ENCODE results near the gene HADH. TPM values are rescaled to one million over a fixed set of nuclear protein-coding genes. Genes with fewer than 3 reads are reported as not detected.
A peak's percentile ranks its signal among the peaks of the same experiment; 100 is the strongest.

The HADH gene
- polyA plus RNA-seq, 1 experiment = 22.6 TPM

DNA sequence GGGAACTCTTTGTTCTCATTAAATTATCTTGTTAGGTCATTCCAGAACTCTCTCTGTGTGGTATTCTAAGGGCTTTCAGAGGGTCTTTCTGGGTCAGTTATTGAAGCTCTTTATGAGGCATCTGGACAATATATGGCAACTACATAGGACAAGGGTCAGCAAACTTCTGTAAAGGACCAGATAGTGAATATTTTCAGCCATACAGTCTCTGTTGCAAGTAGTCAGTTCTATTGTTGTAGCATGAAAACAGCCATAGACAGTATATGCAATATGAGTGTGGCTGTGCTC is 35.1 kb downstream of the HADH start:
- TF ChIP-seq, protein P1, sequence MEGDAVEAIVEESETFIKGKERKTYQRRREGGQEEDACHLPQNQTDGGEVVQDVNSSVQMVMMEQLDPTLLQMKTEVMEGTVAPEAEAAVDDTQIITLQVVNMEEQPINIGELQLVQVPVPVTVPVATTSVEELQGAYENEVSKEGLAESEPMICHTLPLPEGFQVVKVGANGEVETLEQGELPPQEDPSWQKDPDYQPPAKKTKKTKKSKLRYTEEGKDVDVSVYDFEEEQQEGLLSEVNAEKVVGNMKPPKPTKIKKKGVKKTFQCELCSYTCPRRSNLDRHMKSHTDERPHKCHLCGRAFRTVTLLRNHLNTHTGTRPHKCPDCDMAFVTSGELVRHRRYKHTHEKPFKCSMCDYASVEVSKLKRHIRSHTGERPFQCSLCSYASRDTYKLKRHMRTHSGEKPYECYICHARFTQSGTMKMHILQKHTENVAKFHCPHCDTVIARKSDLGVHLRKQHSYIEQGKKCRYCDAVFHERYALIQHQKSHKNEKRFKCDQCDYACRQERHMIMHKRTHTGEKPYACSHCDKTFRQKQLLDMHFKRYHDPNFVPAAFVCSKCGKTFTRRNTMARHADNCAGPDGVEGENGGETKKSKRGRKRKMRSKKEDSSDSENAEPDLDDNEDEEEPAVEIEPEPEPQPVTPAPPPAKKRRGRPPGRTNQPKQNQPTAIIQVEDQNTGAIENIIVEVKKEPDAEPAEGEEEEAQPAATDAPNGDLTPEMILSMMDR (IDR thresholded peaks at IDR 0.05; ENCODE audit: insufficient read depth, low read depth, low read length) = no peak
- CTCF ChIA-PET = interaction anchor here (0.7 kb wide), 1 partner anchor 546 kb away, joined by 3 read pairs; no protein-coding TSS in a partner anchor
- no peak for DNase-seq (ENCODE audit: low read depth)
- Histone ChIP-seq H3K4me3 (ENCODE audit: low read depth, low read length) (no peak overlapping the region), H3K27me3 (ENCODE audit: control insufficient read depth, insufficient read depth, low read length) (no peaks in the 10 kb centered on the region), H3K36me3 (ENCODE audit: control insufficient read depth, insufficient read depth, low read length) (peaks cover 1% of the 10 kb centered on the region)
- POLR2A ChIA-PET = no interaction called here

DNA sequence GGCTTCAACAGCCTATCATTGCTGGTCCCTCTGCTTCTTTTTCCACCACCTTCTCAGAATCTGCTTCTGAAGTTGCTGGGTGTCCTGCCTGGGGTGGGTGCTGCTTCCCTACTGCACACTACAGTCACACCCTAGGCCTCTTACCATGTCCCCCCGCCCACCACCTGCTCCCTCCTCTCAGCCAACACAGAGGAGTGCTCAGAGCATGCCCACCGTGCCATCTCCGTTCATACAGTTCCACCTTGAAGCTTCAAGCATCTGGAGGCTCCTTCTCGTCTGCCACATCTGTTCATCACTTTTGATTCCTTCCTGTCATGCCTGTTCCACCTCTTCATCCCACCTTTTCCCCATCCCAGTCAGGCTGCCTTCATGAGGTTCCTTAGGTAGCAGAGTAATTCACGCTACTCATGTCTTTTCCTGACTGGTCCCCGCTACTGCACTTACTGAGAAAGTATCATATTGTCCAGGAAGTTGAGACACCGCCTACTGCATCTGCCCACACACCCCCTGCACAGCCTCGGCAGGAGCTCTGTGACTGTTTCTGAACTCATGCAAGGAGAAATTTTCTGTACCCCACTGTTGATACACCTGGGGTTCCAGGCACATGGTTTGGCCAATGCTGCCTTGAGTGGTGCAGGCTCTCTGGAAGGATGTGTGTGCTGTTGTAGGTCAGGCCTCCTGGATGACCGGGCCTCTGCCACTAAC is 39.5 kb downstream of the HADH start:
- H3K36me3 ChIP-seq (ENCODE audit: control insufficient read depth, insufficient read depth, low read length) = no peaks in the 10 kb centered on the region; the same call in 1 of the 2 replicates
- ChIA-PET POLR2A (no interaction called here), CTCF (interaction anchor here (0.8 to 7.7 kb wide), 13 partner anchors 9 to 609 kb away, joined by 3 to 98 read pairs (median 7); no protein-coding TSS in a partner anchor)
- H3K4me3 ChIP-seq (ENCODE audit: low read depth, low read length) = no peak overlapping the region
- DNase-seq (ENCODE audit: low read depth) = no peak
- TF ChIP-seq, protein P1 (IDR thresholded peaks at IDR 0.05; ENCODE audit: insufficient read depth, low read depth, low read length) = no peak
- H3K27me3 ChIP-seq (ENCODE audit: control insufficient read depth, insufficient read depth, low read length) = no peaks in the 10 kb centered on the region

DNA sequence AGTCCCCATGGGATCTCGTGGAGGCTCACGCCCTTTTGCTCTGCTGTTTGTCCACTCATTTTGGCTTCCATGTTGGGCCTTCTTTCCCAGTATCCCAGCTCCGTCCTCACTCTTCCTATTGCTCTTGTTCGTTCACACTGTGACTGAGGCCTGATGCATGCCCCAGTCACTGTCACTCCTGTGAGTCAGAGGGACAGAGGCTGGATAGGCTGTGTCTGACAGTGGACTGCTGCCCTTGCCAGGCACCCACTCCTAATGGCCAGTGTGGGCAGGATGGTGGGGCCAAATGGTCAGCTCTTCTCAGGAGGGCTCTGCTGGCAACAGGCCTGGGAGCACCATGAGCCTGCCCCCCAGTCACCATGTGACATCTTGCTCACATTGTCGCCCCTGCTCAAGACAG is 40.0 kb downstream of the HADH start:
- no peak for DNase-seq (ENCODE audit: low read depth)
- POLR2A ChIA-PET = no interaction called here
- CTCF ChIA-PET = interaction anchor here (0.7 to 7.7 kb wide), 27 partner anchors 10 to 609 kb away, joined by 3 to 98 read pairs (median 4); no protein-coding TSS in a partner anchor
- Histone ChIP-seq H3K27me3 (ENCODE audit: control insufficient read depth, insufficient read depth, low read length) (no peaks in the 10 kb centered on the region), H3K36me3 (ENCODE audit: control insufficient read depth, insufficient read depth, low read length) (no peaks in the 10 kb centered on the region; the same call in 1 of the 2 replicates), H3K4me3 (ENCODE audit: low read depth, low read length) (no peak overlapping the region)
- TF ChIP-seq, protein P1 (IDR thresholded peaks at IDR 0.05; ENCODE audit: insufficient read depth, low read depth, low read length) = no peak

DNA sequence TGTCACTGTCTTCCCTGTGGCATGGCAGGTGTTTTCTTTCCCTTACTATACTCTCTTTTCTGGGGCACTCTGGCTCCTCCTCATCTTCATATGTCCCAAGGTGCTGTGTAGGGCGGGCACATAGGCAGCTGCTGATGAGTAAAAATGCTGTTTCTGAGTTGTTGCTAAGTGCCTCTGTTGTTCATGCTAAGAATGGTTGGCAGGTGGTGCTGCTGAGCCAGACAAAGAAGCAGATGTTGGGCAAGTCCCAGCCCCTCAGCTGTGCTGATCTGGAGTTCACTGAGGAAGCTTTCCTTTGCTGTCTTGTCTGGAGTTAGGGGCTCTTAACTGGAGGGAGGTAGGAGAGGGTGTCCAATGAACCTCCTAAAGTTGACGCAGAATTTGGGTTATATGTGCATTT is 40.6 kb downstream of the HADH start:
- Histone ChIP-seq H3K36me3 (ENCODE audit: control insufficient read depth, insufficient read depth, low read length) (no peaks in the 10 kb centered on the region; the same call in 1 of the 2 replicates), H3K27me3 (ENCODE audit: control insufficient read depth, insufficient read depth, low read length) (no peaks in the 10 kb centered on the region), H3K4me3 (ENCODE audit: low read depth, low read length) (no peak overlapping the region)
- DNase-seq (ENCODE audit: low read depth) = peak; percentile 16
- ChIA-PET POLR2A (no interaction called here), CTCF (interaction anchor here (0.7 to 7.7 kb wide), 30 partner anchors 10 to 608 kb away, joined by 3 to 98 read pairs (median 4); no protein-coding TSS in a partner anchor)
- TF ChIP-seq, protein P1 (IDR thresholded peaks at IDR 0.05; ENCODE audit: insufficient read depth, low read depth, low read length) = peak; percentile 73

DNA sequence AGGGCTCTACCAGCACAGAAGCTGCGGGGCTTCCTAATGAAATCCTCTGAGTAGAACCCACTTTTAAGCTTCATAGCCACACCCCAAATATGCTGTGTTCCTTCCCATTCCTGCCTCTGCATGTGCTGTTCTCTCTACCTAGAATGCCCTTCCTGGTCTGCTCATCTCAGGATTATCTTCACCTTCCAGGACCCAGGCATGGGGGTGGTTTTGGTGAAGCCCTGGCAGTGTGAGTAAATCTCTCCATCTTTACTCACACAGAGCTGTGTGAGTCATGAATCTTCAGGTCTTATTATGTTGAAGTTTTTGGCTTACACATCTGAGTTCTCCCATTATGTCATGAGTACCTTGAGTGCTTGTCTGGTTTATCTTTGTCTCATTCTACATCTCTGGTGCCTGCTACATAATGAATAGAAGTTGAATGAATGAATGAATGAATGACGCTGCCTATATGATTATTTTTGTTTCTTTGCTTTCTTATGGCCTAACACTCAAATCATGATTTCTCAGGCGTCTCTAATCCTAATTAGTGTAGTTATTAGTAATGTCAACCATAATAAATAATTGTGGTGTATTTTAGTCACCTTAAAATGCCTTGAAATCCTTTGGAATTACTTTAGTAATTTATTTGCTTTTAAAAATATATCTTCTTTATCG is 41.9 kb downstream of the HADH start:
- Histone ChIP-seq H3K27me3 (ENCODE audit: control insufficient read depth, insufficient read depth, low read length) (no peaks in the 10 kb centered on the region), H3K36me3 (ENCODE audit: control insufficient read depth, insufficient read depth, low read length) (no peaks in the 10 kb centered on the region; the same call in 1 of the 2 replicates), H3K4me3 (ENCODE audit: low read depth, low read length) (no peak overlapping the region)
- POLR2A ChIA-PET = no interaction called here
- no peak for DNase-seq (ENCODE audit: low read depth)
- TF ChIP-seq, protein P1 (IDR thresholded peaks at IDR 0.05; ENCODE audit: insufficient read depth, low read depth, low read length) = no peak
- CTCF ChIA-PET = interaction anchor here (0.6 to 7.7 kb wide), 14 partner anchors 12 to 607 kb away, joined by 3 to 98 read pairs (median 5); no protein-coding TSS in a partner anchor
